Stimulated activated CD4-positive, alpha-beta T cell treated with anti-CD3 and anti-CD28 coated beads, Interleukin-2, amount 100 ng/mL, for 4 hours (primary cell): ENCODE data around the gene STAP2.
A peak's percentile ranks its signal among the peaks of the same experiment; 100 is the strongest.
"Not testable (repeated sequence)": the region's sequence is repeated elsewhere in the genome, so short reads cannot be mapped to it uniquely, and the experiment has no call there.

Experiments
- DNase-seq: peaks from one replicate; pipeline ENCODE4 v3.0.0-alpha.2; 2020; ENCODE audit warnings: low read depth

The STAP2 gene

GRCh38 chr19:4357921-4358326 lies 19.3 kb upstream of the STAP2 start:
- DNase-seq: no peak

DNA sequence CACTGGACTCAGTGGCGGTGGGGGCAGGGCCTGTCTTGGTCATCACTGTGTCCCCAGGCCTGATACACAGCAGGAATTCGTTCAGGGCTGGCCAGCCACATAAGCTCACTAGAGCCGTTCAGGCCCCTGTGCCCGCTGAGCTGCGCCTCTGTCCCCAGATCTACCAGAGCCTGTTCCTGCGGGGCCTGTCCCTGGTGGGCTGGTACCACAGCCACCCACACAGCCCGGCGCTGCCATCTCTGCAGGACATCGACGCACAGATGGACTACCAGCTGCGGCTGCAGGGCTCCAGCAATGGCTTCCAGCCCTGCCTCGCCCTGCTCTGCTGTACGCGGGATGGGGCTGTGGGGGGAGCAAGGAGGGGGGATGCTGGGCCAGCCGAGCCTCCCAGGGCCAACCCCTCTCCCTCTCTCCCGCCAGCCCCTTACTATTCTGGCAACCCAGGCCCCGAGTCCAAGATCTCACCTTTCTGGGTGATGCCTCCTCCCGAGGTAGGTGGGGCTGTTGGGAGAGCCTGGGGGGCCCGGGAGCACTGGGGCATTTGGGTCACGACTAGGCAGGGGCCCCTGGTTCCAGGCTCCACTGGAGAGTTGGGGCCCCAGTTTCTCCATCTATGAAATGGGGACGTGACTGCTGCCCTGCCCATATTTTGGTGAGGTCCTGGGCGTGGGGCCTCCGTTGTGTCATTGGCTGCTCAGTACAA lies 18.6 kb upstream of the STAP2 start:
- DNase-seq: no peak

- DNase-seq: no peak
Measured at GRCh38 chr19:4354897-4355296, 16.3 kb upstream of the STAP2 start.

GRCh38 chr19:4354282-4354681 lies 15.7 kb upstream of the STAP2 start:
- no peak for DNase-seq

DNA sequence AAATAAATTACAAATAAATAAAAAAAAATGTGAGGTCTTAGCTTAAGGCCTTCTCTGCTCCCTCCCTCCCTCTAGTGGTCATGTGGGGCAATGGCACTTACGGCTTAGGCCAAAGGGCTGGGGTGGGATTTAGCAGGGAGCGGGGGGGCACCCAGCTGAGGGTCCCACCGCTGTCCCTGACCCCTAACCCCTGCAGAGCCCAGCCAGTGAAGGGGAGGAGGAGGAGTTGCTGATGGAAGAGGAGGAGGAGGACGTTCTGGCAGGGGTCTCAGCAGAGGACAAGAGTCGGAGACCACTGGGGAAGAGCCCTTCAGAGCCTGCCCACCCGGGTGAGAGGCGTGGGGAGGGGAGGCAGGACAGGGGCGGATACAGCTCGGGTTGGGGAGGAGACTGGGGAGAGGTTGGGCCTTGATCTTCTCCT lies 14.1 kb upstream of the STAP2 start:
- peak; percentile 35 for DNase-seq

GRCh38 chr19:4350726-4351125 lies 12.1 kb upstream of the STAP2 start:
- no peak for DNase-seq

GRCh38 chr19:4350111-4350510 lies 11.5 kb upstream of the STAP2 start:
- no peak for DNase-seq

DNA sequence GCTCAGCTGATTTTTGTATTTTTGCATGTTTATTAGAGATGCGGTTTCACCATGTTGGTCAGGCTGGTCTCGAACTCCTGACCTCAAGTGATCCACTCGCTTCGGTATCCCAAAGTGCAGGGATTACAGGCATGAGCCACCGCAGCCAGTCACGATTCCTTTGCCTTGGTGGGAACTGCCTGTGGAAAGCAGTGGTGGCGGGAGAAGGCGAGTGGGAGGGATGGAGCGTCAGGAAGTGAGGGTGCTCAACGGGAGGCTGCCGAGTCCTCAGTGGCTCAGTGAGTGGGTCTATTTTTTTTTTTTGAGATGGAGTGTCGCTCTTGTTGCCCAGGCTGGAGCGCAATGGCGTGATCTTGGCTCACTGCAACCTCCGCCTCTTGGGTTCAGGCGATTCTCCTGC lies 10.6 kb upstream of the STAP2 start:
- not testable (repeated sequence) for DNase-seq

- DNase-seq: no peak
Measured at GRCh38 chr19:4347521-4347920, 8.9 kb upstream of the STAP2 start.

- DNase-seq: no peak
Measured at GRCh38 chr19:4346020-4346383, 7.4 kb upstream of the STAP2 start.

DNA sequence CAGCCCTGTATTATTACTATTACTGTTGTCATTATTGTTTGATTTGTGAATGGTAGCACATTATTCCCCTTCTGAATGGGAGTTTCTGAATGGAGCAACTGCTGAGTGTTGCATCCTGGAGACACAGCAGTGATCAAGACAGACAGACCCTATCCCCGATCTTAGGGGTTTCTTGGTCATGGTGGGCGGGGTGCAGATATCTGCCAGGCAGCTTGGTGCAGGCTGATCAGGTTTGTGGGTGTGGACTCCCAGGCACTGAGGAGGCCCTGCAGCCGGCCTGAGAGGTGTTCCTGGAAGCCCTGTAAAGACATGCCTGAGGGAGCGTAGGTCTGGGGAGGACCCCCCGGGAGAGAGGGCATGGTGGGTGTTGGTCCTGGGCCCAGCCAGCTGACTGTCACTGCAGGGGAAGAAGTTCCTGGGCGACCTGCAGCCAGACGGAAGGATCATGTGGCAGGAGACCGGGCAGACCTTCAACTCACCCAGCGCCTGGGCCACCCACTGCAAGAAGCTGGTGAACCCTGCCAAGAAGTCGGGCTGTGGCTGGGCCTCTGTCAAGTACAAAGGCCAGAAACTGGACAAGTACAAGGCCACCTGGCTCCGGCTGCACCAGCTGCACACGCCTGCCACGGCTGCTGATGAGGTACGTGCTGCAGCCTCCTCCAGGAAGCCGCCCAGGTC lies 6.9 kb upstream of the STAP2 start:
- DNase-seq: no peak

GRCh38 chr19:4343370-4344307 lies 5.0 kb upstream of the STAP2 start, which contains the start of gene MPND:
Gene MPND (plus strand): TSS chr19:4343562. CDS start chr19:4343594, 32 bp downstream.
- peak; percentile 90 for DNase-seq

GRCh38 chr19:4342615-4343369 lies 4.2 kb upstream of the STAP2 start:
- DNase-seq: peak; percentile 87

- DNase-seq: no peak
Measured at GRCh38 chr19:4342314-4342614, 3.6 kb upstream of the STAP2 start.

GRCh38 chr19:4337906-4338440 lies 654 bp downstream of the STAP2 start:
- no peak for DNase-seq

GRCh38 chr19:4334929-4335570 lies 3.6 kb downstream of the STAP2 start:
- DNase-seq: no peak

- no peak for DNase-seq
Measured at GRCh38 chr19:4329858-4330257, 8.8 kb downstream of the STAP2 start.

- DNase-seq: peak; percentile 47
Measured at GRCh38 chr19:4328991-4329681, 9.5 kb downstream of the STAP2 start.

GRCh38 chr19:4328243-4328990 lies 10.2 kb downstream of the STAP2 start:
- peak; percentile 99 for DNase-seq

GRCh38 chr19:4327877-4328242 lies 10.8 kb downstream of the STAP2 start:
- no peak for DNase-seq
